Right lobe of liver (tissue), 4 donors: ENCODE results near the gene POU2F3.

Source experiments
- POLR2A ChIP-seq: fragments of 450-650 bp; IDR thresholded peaks from one replicate; pipeline ENCODE4 v1.6.1; 2017; ENCODE audit warnings: antibody characterized with exemption, mild to moderate bottlenecking
- TF ChIP-seq, protein P1 (sequence below), 4 donors: fragments of 200-600 bp in 3 of 4; fragments of 450-650 bp in 1 of 4; IDR thresholded peaks; one replicate each; pipeline versions ENCODE4 v1.5.1 to v1.8.0; 2016 to 2022; ENCODE audit warnings: antibody characterized with exemption in 4 of 4, mild to moderate bottlenecking in 2 of 4
- donor health status: DM: no; HTN: no; CAD: no.
- donor health status: DM: no; HTN: no; CAD: no.
- donor health status: DM: no; HTN: yes; CAD: no.

DNA sequence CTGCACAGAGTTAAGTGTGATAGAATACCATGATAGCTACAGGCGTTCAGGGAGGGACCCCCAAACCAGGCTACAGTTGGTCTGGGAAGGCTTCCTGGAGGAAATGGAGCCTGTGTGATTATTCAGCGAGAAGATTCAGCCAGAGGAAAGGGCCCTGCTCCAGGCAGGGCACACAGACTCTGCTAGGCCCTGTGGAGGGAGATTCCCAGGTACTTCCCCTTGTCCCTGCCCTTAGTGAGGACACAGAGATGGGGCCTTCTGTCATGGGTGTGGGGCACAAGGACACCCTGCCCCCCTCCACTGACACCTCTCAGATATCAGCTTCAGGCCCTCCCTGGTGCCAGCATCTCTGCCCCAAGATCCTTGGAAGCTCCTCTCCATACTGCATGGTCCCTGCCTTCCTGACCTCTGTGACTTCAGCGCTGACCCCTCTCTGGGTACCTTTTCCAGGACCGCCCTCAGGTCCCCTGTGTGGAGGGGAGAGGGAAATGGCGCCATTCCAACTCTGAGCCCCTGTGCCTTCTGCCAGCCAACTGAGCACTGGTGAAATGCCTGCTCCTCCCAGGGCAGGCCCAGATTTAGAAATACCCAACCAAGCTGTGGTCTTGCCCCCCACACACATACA lies 12.6 kb upstream of the POU2F3 start:
- TF ChIP-seq, protein P1, sequence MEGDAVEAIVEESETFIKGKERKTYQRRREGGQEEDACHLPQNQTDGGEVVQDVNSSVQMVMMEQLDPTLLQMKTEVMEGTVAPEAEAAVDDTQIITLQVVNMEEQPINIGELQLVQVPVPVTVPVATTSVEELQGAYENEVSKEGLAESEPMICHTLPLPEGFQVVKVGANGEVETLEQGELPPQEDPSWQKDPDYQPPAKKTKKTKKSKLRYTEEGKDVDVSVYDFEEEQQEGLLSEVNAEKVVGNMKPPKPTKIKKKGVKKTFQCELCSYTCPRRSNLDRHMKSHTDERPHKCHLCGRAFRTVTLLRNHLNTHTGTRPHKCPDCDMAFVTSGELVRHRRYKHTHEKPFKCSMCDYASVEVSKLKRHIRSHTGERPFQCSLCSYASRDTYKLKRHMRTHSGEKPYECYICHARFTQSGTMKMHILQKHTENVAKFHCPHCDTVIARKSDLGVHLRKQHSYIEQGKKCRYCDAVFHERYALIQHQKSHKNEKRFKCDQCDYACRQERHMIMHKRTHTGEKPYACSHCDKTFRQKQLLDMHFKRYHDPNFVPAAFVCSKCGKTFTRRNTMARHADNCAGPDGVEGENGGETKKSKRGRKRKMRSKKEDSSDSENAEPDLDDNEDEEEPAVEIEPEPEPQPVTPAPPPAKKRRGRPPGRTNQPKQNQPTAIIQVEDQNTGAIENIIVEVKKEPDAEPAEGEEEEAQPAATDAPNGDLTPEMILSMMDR (IDR thresholded peaks at IDR 0.05): no peak
- no peak for TF ChIP-seq POLR2A
